HCT116 (cell line): ENCODE data around the gene LRRK1. TPM values are rescaled to one million over a fixed set of nuclear protein-coding genes. Genes with fewer than 3 reads are reported as not detected.

ENCODE experiments used
- ATAC-seq: fragments of 200-7000 bp; cut with Tn5 transposase; 2 replicates; pipeline ENCODE4 v1.9.1; 2020; ENCODE audit warnings: mild to moderate bottlenecking, moderate library complexity
- BruUV-seq: library from RNA; stranded (reverse); fragments of 400-500 nt; replicated peaks from 2 replicates; lab custom pipeline; 2021; lab: Mats Ljungman, UMichigan
- CTCF ChIA-PET: fragments of 300-600 bp; sonication (Branson Sonifier 250); formaldehyde crosslinking; loops from one replicate; lab custom pipeline; 2021; ENCODE audit warnings: antibody characterized with exemption; lab: Charles Lee
- POLR2A ChIA-PET: fragments of 300-600, 350-600 bp; sonication (Branson Sonifier 250); formaldehyde crosslinking; loops from one replicate; lab custom pipeline; 2021; ENCODE audit warnings: antibody characterized with exemption; lab: Charles Lee
- RAD21 ChIA-PET, 2 experiments: fragments of 300-600 bp; sonication (Branson Sonifier 250); formaldehyde crosslinking; loops; one replicate each; lab custom pipeline; 2023; ENCODE audit warnings: low total read pairs in 2 of 2; ENCODE audit not compliant: uncharacterized antibody in 2 of 2, unreplicated experiment in 2 of 2, low non-redundant PET in 1 of 2; lab: Charles Lee
- DNase-seq: peaks from one replicate; pipeline ENCODE4 v3.0.0-alpha.2; 2010; ENCODE audit warnings: low read depth, low spot score
- H2AFZ ChIP-seq: fragments of 200-600 bp; shearing (Covaris generic), sonication (generic); 2 replicates; pipeline ENCODE4 v1.6.1; 2017; ENCODE audit warnings: low read depth, mixed run types, mixed read lengths, antibody characterized with exemption, low read length; ENCODE audit not compliant: poor library complexity, severe bottlenecking
- H3K27ac ChIP-seq: 2 replicates; pipeline ENCODE4 v1.5.1; 2012; ENCODE audit warnings: low read depth, low read length
- H3K27me3 ChIP-seq: fragments of 200-600 bp; sonication (generic); 2 replicates; pipeline ENCODE4 v1.6.1; 2016; ENCODE audit warnings: mixed run types, low read length, mixed read lengths; ENCODE audit not compliant: insufficient read depth
- H3K36me3 ChIP-seq, 2 experiments: fragments of 200-500 bp in 1 of 2; fragments of 200-600 bp in 1 of 2; sonication (Bioruptor generic) in 1 of 2; sonication (generic) in 1 of 2; 2 replicates each; pipeline versions ENCODE4 v1.5.1 to v1.6.1; 2014 to 2016; ENCODE audit warnings: low read length in 2 of 2, inconsistent platforms in 1 of 2, mixed read lengths in 1 of 2, mixed run types in 1 of 2; ENCODE audit not compliant: insufficient read depth in 2 of 2, control insufficient read depth in 1 of 2
- H3K4me1 ChIP-seq, 2 experiments: fragments of 200-600 bp in 1 of 2; sonication (generic) in 1 of 2; 2 replicates each; pipeline versions ENCODE4 v1.5.1 to v1.6.1; 2012 to 2017; ENCODE audit warnings: low read length in 2 of 2, inconsistent platforms in 1 of 2, mild to moderate bottlenecking in 1 of 2, mixed read lengths in 1 of 2, mixed run types in 1 of 2, moderate library complexity in 1 of 2; ENCODE audit not compliant: insufficient read depth in 2 of 2, control insufficient read depth in 1 of 2
- H3K4me2 ChIP-seq: fragments of 200-600 bp; sonication (generic); 2 replicates; pipeline ENCODE4 v1.6.1; 2017; ENCODE audit warnings: mixed run types, low read length, mixed read lengths
- H3K4me3 ChIP-seq, 2 experiments: fragments of 200-600 bp in 1 of 2; sonication (generic) in 1 of 2; replicated peaks in 1 of 2; 2 replicates each; pipeline ENCODE4 v1.5.1; 2011 to 2016; ENCODE audit warnings: low read length in 2 of 2, control low read depth in 1 of 2, low read depth in 1 of 2, mild to moderate bottlenecking in 1 of 2, mixed read lengths in 1 of 2, mixed run types in 1 of 2
- H3K79me2 ChIP-seq: fragments of 200-600 bp; sonication (generic); 2 replicates; pipeline ENCODE4 v1.6.1; 2017; ENCODE audit warnings: mild to moderate bottlenecking, mixed run types, low read length, moderate library complexity, mixed read lengths; ENCODE audit not compliant: insufficient read depth
- H3K9ac ChIP-seq: fragments of 200-600 bp; sonication (generic); 2 replicates; pipeline ENCODE4 v1.6.1; 2016; ENCODE audit warnings: low read length, mixed read lengths
- H3K9me2 ChIP-seq: fragments of 200-600 bp; sonication (generic), shearing (Covaris generic); 2 replicates; pipeline ENCODE4 v1.6.1; 2017; ENCODE audit warnings: mixed run types, mild to moderate bottlenecking, moderate library complexity; ENCODE audit not compliant: insufficient read depth
- H3K9me3 ChIP-seq, 2 experiments: fragments of 200-500 bp in 1 of 2; fragments of 200-600 bp in 1 of 2; sonication (Bioruptor generic) in 1 of 2; sonication (generic) in 1 of 2; 2 replicates each; pipeline ENCODE4 v1.6.1; 2014 to 2017; ENCODE audit warnings: low read length in 2 of 2, mixed read lengths in 2 of 2, inconsistent platforms in 1 of 2, low read depth in 1 of 2, mild to moderate bottlenecking in 1 of 2, mixed run types in 1 of 2, moderate library complexity in 1 of 2; ENCODE audit not compliant: control insufficient read depth in 1 of 2, insufficient read depth in 1 of 2
- H4K20me1 ChIP-seq: fragments of 200-600 bp; sonication (generic), shearing (Covaris generic); 2 replicates; pipeline ENCODE4 v1.6.1; 2017; ENCODE audit warnings: mixed run types, mild to moderate bottlenecking, moderate library complexity; ENCODE audit not compliant: insufficient read depth
- ATF3 ChIP-seq: IDR thresholded peaks from 2 replicates; pipeline ENCODE4 v1.6.1; 2012
- CBX3 ChIP-seq: IDR thresholded peaks from 2 replicates; pipeline ENCODE4 v1.6.1; 2012; ENCODE audit warnings: low read depth
- CEBPB ChIP-seq: IDR thresholded peaks from 2 replicates; pipeline ENCODE4 v1.6.1; 2012; ENCODE audit warnings: low read depth
- EGR1 ChIP-seq: IDR thresholded peaks from 2 replicates; pipeline ENCODE4 v1.6.1; 2012; ENCODE audit warnings: low read depth
- ELF1 ChIP-seq: IDR thresholded peaks from 2 replicates; pipeline ENCODE4 v1.6.1; 2012; ENCODE audit warnings: low read depth, borderline replicate concordance
- FOSL1 ChIP-seq: IDR thresholded peaks from 2 replicates; pipeline ENCODE4 v1.6.1; 2012; ENCODE audit warnings: low read depth
- POLR2A ChIP-seq: IDR thresholded peaks from 2 replicates; pipeline ENCODE4 v1.7.0; 2011; ENCODE audit warnings: borderline replicate concordance; ENCODE audit not compliant: insufficient read depth, insufficient read length; ENCODE audit errors: extremely low read depth
- SIN3A ChIP-seq: IDR thresholded peaks from 2 replicates; pipeline ENCODE4 v1.6.1; 2012; ENCODE audit warnings: low read depth
- YY1 ChIP-seq: IDR thresholded peaks from 2 replicates; pipeline ENCODE4 v1.6.1; 2011; ENCODE audit warnings: low read length, low read depth, moderate library complexity, mild to moderate bottlenecking; ENCODE audit not compliant: insufficient replicate concordance; ENCODE audit errors: extremely low read depth
- ZBTB33 ChIP-seq: IDR thresholded peaks from 2 replicates; pipeline ENCODE4 v1.6.1; 2011; ENCODE audit warnings: mild to moderate bottlenecking, low read length, moderate library complexity; ENCODE audit not compliant: insufficient replicate concordance; ENCODE audit errors: extremely low read depth
- ZNF274 ChIP-seq: fragments of 200-500 bp; sonication (Bioruptor generic); IDR thresholded peaks from 2 replicates; pipeline ENCODE4 v1.6.1; 2014; ENCODE audit warnings: mild to moderate bottlenecking, low read depth, low read length, inconsistent platforms
- intact Hi-C: fragments of 100-400 bp; cut with micrococcal nuclease; formaldehyde crosslinking; loops from 2 replicates; pipeline ENCODE4 v1.10.0; 2022
- total RNA-seq: library from RNA; stranded (reverse); gene quantifications from one replicate; pipeline ENCODE4 v1.2.1, GENCODE V29; 2021; ENCODE audit not compliant: unreplicated experiment
- TF ChIP-seq, protein P1 (sequence below): IDR thresholded peaks from 2 replicates; pipeline ENCODE4 v1.6.1; 2012
- TF ChIP-seq, protein P2 (sequence below): IDR thresholded peaks from 2 replicates; pipeline ENCODE4 v1.6.1; 2012; ENCODE audit warnings: low read depth

LRRK1 gene
- total RNA-seq, 1 experiment from 2014 or later, result 21.6 TPM

GRCh38 chr15:100900795-100901169 lies 18.4 kb upstream of the LRRK1 start:
- Histone ChIP-seq H3K9ac (no peak overlapping the region), H3K9me3 (no peaks in the 10 kb centered on the region), H2AFZ (no peak overlapping the region), H3K4me1 (no peaks in the 10 kb centered on the region), H3K27me3 (no peaks in the 10 kb centered on the region), H3K36me3 (peaks cover 32 to 98% of the 10 kb centered on the region in 2 experiments), H3K79me2 (peaks cover 75% of the 10 kb centered on the region; the same call in 1 of the 2 replicates), H4K20me1 (peaks cover 12% of the 10 kb centered on the region; the same call in 1 of the 2 replicates), H3K27ac (no peak overlapping the region), H3K4me3 (no peak overlapping the region), H3K4me2 (no peak overlapping the region), H3K9me2 (no peaks in the 10 kb centered on the region)
- no peak for ATAC-seq
- DNase-seq, result no peak
- ChIA-PET POLR2A (no interaction called here), CTCF (no interaction called here), RAD21 (no interaction called here)
- intact Hi-C loops, result no loop called here
- TF ChIP-seq ELF1 (no peak), FOSL1 (no peak), YY1 (no peak), POLR2A (no peak), SIN3A (no peak), EGR1 (no peak), CBX3 (no peak), ZNF274 (no peak), ZBTB33 (no peak), ATF3 (no peak), CEBPB (no peak)
- TF ChIP-seq, protein P1, sequence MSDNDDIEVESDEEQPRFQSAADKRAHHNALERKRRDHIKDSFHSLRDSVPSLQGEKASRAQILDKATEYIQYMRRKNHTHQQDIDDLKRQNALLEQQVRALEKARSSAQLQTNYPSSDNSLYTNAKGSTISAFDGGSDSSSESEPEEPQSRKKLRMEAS, result no peak
- TF ChIP-seq, protein P2, sequence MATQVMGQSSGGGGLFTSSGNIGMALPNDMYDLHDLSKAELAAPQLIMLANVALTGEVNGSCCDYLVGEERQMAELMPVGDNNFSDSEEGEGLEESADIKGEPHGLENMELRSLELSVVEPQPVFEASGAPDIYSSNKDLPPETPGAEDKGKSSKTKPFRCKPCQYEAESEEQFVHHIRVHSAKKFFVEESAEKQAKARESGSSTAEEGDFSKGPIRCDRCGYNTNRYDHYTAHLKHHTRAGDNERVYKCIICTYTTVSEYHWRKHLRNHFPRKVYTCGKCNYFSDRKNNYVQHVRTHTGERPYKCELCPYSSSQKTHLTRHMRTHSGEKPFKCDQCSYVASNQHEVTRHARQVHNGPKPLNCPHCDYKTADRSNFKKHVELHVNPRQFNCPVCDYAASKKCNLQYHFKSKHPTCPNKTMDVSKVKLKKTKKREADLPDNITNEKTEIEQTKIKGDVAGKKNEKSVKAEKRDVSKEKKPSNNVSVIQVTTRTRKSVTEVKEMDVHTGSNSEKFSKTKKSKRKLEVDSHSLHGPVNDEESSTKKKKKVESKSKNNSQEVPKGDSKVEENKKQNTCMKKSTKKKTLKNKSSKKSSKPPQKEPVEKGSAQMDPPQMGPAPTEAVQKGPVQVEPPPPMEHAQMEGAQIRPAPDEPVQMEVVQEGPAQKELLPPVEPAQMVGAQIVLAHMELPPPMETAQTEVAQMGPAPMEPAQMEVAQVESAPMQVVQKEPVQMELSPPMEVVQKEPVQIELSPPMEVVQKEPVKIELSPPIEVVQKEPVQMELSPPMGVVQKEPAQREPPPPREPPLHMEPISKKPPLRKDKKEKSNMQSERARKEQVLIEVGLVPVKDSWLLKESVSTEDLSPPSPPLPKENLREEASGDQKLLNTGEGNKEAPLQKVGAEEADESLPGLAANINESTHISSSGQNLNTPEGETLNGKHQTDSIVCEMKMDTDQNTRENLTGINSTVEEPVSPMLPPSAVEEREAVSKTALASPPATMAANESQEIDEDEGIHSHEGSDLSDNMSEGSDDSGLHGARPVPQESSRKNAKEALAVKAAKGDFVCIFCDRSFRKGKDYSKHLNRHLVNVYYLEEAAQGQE, result no peak
- no TSS peak for BruUV-seq
